Chondrocyte (in vitro differentiated cells): ENCODE data around the gene MCC. TPM values are rescaled to one million over a fixed set of nuclear protein-coding genes. Genes with fewer than 3 reads are reported as not detected.

Experiments
- DNase-seq: peaks from one replicate; pipeline ENCODE4 v3.0.0; 2021; ENCODE audit warnings: mixed read lengths, low spot score
- H3K27ac Mint-ChIP-seq: one replicate; pipeline ENCODE4 v1.8.0; 2021; ENCODE audit warnings: mild to moderate bottlenecking, moderate library complexity, mixed read lengths; ENCODE audit not compliant: unreplicated experiment
- H3K27me3 Mint-ChIP-seq: 2 replicates; pipeline ENCODE4 v1.8.0; 2021; ENCODE audit warnings: low read depth, mixed read lengths
- H3K36me3 Mint-ChIP-seq: 2 replicates; pipeline ENCODE4 v1.8.0; 2021; ENCODE audit warnings: low read depth, mixed read lengths
- H3K4me1 Mint-ChIP-seq: 2 replicates; pipeline ENCODE4 v1.8.0; 2021; ENCODE audit warnings: low read depth, mild to moderate bottlenecking, mixed read lengths
- H3K4me3 Mint-ChIP-seq: one replicate; pipeline ENCODE4 v1.8.0; 2021; ENCODE audit warnings: mild to moderate bottlenecking, moderate library complexity, mixed read lengths; ENCODE audit not compliant: unreplicated experiment
- H3K9me3 Mint-ChIP-seq: 2 replicates; pipeline ENCODE4 v1.8.0; 2021; ENCODE audit warnings: low read depth, mixed read lengths
- CTCF ChIP-seq: fragments of 200-600 bp; sonication (generic); IDR thresholded peaks from 2 replicates; pipeline ENCODE4 v1.5.0; 2021; ENCODE audit warnings: antibody characterized with exemption, mild to moderate bottlenecking, moderate library complexity
- total RNA-seq: library from RNA; stranded (reverse); gene quantifications from 3 replicates; pipeline ENCODE4 v1.2.1, GENCODE V29; 2021

Gene MCC
- total RNA-seq, 1 donor from 2014 or later: 15.0 TPM

- H3K4me1 Mint-ChIP-seq: peaks cover 20% of the 10 kb centered on the region
- no peak overlapping the region for H3K27ac Mint-ChIP-seq
- TF ChIP-seq CTCF: no peak
- no peaks in the 10 kb centered on the region for H3K36me3 Mint-ChIP-seq
- no peaks in the 10 kb centered on the region for H3K27me3 Mint-ChIP-seq
- no peak overlapping the region for H3K4me3 Mint-ChIP-seq
- no peak for DNase-seq
- H3K9me3 Mint-ChIP-seq: no peaks in the 10 kb centered on the region
Observed at GRCh38 chr5:113268232-113268631, 220.0 kb downstream of the MCC start.

DNA sequence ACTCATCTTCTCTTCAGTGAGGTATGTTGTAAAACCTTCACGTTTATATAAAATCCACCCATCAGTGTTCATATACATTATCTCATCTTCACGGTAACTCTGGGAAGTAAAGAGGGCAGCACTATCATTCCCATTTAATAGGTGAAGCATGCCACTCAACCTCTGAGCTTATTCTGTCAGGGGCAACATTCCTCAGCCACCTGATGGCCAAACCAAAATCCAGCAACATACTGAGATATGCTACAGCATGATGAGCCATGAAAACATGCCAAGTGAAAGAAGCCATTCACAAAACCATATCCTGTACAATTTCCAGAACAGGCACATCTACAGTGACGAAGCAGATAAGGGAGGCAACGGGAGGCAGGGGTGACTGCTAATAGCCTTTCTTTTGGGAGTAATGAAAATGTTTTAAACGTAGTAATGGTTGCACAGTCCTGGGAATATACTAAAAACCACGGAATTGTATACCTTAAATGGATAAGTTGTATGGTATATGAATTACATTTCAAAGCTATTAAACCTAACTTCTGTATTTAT lies 220.8 kb downstream of the MCC start:
- Mint-ChIP-seq H3K27ac (no peak overlapping the region), H3K27me3 (no peaks in the 10 kb centered on the region), H3K9me3 (no peaks in the 10 kb centered on the region), H3K36me3 (no peaks in the 10 kb centered on the region), H3K4me1 (peaks cover 17% of the 10 kb centered on the region), H3K4me3 (no peak overlapping the region)
- DNase-seq: no peak
- no peak for TF ChIP-seq CTCF

- no peak overlapping the region for H3K27ac Mint-ChIP-seq
- no peak for TF ChIP-seq CTCF
- DNase-seq: no peak
- no peaks in the 10 kb centered on the region for H3K9me3 Mint-ChIP-seq
- H3K27me3 Mint-ChIP-seq: no peaks in the 10 kb centered on the region
- H3K4me3 Mint-ChIP-seq: no peak overlapping the region
- H3K36me3 Mint-ChIP-seq: no peaks in the 10 kb centered on the region
- peaks cover 14% of the 10 kb centered on the region for H3K4me1 Mint-ChIP-seq
Observed at GRCh38 chr5:113266913-113267227, 221.4 kb downstream of the MCC start.

DNA sequence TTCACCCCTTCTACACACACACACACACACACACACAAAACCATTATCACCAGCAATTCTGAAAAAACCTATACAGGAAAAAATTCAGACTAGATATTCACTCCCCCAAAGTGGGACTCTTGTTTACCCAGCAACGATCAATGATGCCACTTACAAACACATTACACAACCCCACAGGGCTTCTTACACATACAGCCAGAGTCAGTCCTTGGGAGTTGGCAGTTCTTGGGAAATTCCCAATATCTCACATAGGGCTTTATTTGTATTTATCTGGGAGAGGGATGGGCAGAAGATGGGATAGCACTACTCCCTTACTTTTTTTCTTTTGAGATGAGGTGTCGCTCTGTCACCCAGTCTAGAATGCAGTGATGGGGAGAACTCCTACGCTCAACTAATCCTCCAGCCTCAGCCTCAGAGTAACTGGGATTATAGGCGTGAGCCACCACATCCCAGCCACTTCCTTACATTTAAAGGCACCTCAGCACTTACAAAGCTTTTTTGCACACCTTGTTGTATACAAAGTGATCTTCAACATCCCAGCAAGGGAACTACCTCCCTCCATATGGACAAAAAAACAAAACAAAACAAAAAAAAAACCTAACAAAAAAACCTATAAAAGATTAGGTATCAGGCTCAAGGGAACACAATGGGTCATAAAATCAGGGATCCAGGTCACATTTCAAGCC lies 221.9 kb downstream of the MCC start:
- Mint-ChIP-seq H3K27me3 (no peaks in the 10 kb centered on the region), H3K9me3 (no peaks in the 10 kb centered on the region), H3K4me1 (peaks cover 12% of the 10 kb centered on the region), H3K4me3 (no peak overlapping the region), H3K36me3 (no peaks in the 10 kb centered on the region), H3K27ac (no peak overlapping the region)
- DNase-seq: no peak
- TF ChIP-seq CTCF: no peak

GRCh38 chr5:113265190-113265589 lies 223.1 kb downstream of the MCC start:
- no peak for DNase-seq
- no peak overlapping the region for H3K4me3 Mint-ChIP-seq
- H3K27ac Mint-ChIP-seq: no peak overlapping the region
- no peaks in the 10 kb centered on the region for H3K27me3 Mint-ChIP-seq
- H3K9me3 Mint-ChIP-seq: no peaks in the 10 kb centered on the region
- TF ChIP-seq CTCF: no peak
- no peaks in the 10 kb centered on the region for H3K36me3 Mint-ChIP-seq
- H3K4me1 Mint-ChIP-seq: peaks cover 7% of the 10 kb centered on the region
